Amniotic stem cell (primary cell): Measurements from ENCODE around the gene TMEM200C.

Source experiments
- DNase-seq: peaks from one replicate; lab custom pipeline; 2025; lab: John Stamatoyannopoulos, UW

The TMEM200C gene

GRCh38 chr18:5895299-5895875 is at the start of gene TMEM200C:
TMEM200C (minus strand) TSS chr18:5895522; CDS start chr18:5892063, 3,459 bp downstream.
- DNase-seq, result no peak

- DNase-seq, result no peak
Measured at GRCh38 chr18:5944448-5944847, 49.1 kb upstream of the TMEM200C start.

- DNase-seq, result no peak
Measured at GRCh38 chr18:5943514-5943913, 48.2 kb upstream of the TMEM200C start.

- no peak for DNase-seq
Measured at GRCh38 chr18:5942591-5942990, 47.3 kb upstream of the TMEM200C start.

- no peak for DNase-seq
Measured at GRCh38 chr18:5941890-5942289, 46.6 kb upstream of the TMEM200C start.

- DNase-seq, result no peak
Measured at GRCh38 chr18:5939801-5940667, 44.7 kb upstream of the TMEM200C start.

GRCh38 chr18:5937795-5938194 is 42.5 kb upstream of the TMEM200C start:
- no peak for DNase-seq

- no peak for DNase-seq
Measured at GRCh38 chr18:5937121-5937520, 41.8 kb upstream of the TMEM200C start.

- DNase-seq, result no peak
Measured at GRCh38 chr18:5930789-5931188, 35.5 kb upstream of the TMEM200C start.

- DNase-seq, result no peak
Measured at GRCh38 chr18:5918205-5918858, 23.0 kb upstream of the TMEM200C start.

GRCh38 chr18:5914951-5915350 is 19.6 kb upstream of the TMEM200C start:
- no peak for DNase-seq

GRCh38 chr18:5914016-5914415 is 18.7 kb upstream of the TMEM200C start:
- no peak for DNase-seq

- no peak for DNase-seq
Measured at GRCh38 chr18:5912566-5912965, 17.2 kb upstream of the TMEM200C start.

GRCh38 chr18:5909125-5909524 is 13.8 kb upstream of the TMEM200C start:
- no peak for DNase-seq

- no peak for DNase-seq
Measured at GRCh38 chr18:5903386-5903785, 8.1 kb upstream of the TMEM200C start.

- no peak for DNase-seq
Measured at GRCh38 chr18:5900262-5900661, 4.9 kb upstream of the TMEM200C start.

- DNase-seq, result no peak
Measured at GRCh38 chr18:5899835-5900234, 4.5 kb upstream of the TMEM200C start.

- no peak for DNase-seq
Measured at GRCh38 chr18:5895876-5896740, 786 bp upstream of the TMEM200C start.

GRCh38 chr18:5894611-5895298 is 567 bp downstream of the TMEM200C start:
- DNase-seq, result no peak

GRCh38 chr18:5893956-5894610 is 1.2 kb downstream of the TMEM200C start:
- DNase-seq, result no peak
